Transverse colon (tissue), 4 donors: ENCODE results near the gene PLCXD3.

Experiments used
- CTCF ChIP-seq, 5 experiments: fragments of 200-600 bp in 3 of 5; fragments of 450-650 bp in 2 of 5; sonication (generic) in 3 of 5; IDR thresholded peaks; 1 replicate in 2 of 5; 2 replicates in 3 of 5; pipeline ENCODE4 v1.5.1; 2016 to 2017; ENCODE audit warnings: antibody characterized with exemption in 5 of 5, inconsistent platforms in 3 of 5, mild to moderate bottlenecking in 2 of 5, moderate library complexity in 1 of 5
- POLR2A ChIP-seq: fragments of 450-650 bp; IDR thresholded peaks from one replicate; pipeline ENCODE4 v1.6.1; 2016; ENCODE audit warnings: antibody characterized with exemption, mild to moderate bottlenecking, moderate library complexity
- POLR2AphosphoS5 ChIP-seq, 3 donors: sonication (generic); formaldehyde crosslinking; IDR thresholded peaks; one replicate each; pipeline ENCODE4 v1.6.1; 2016; ENCODE audit warnings: antibody characterized with exemption in 3 of 3

GRCh38 chr5:41414598-41414997 lies 95.8 kb downstream of the PLCXD3 start:
- TF ChIP-seq POLR2A (no peak), CTCF (IDR thresholded peaks at IDR 0.05) (no peak), POLR2AphosphoS5 (IDR thresholded peaks at IDR 0.05) (no peak)
